HuH-7.5 (cell line): ENCODE data around the gene LRPAP1.
"Not testable (repeated sequence)": the region's sequence is repeated elsewhere in the genome, so short reads cannot be mapped to it uniquely, and the experiment has no call there.

Source experiments
- DNase-seq: peaks from one replicate; pipeline ENCODE4 v3.0.0; 2011; ENCODE audit warnings: low spot score

The LRPAP1 gene

GRCh38 chr4:3531879-3532750, at the start of gene LRPAP1:
Gene LRPAP1, minus strand, starts transcription at chr4:3532422. Its CDS starts 10 bp downstream, at chr4:3532412.
- peak; percentile 100 for DNase-seq

- DNase-seq = not testable (repeated sequence)
Measured at GRCh38 chr4:3581334-3582090, 49.3 kb upstream of the LRPAP1 start.

GRCh38 chr4:3580859-3581258, 48.6 kb upstream of the LRPAP1 start:
- DNase-seq = not testable (repeated sequence)

GRCh38 chr4:3578527-3579144, 46.4 kb upstream of the LRPAP1 start:
- DNase-seq = not testable (repeated sequence)

GRCh38 chr4:3578052-3578451, 45.8 kb upstream of the LRPAP1 start:
- DNase-seq = not testable (repeated sequence)

GRCh38 chr4:3577208-3577892, 45.1 kb upstream of the LRPAP1 start:
- DNase-seq = not testable (repeated sequence)

GRCh38 chr4:3576533-3577207, 44.4 kb upstream of the LRPAP1 start:
- DNase-seq = not testable (repeated sequence)

GRCh38 chr4:3575426-3576369, 43.5 kb upstream of the LRPAP1 start:
- DNase-seq = not testable (repeated sequence)

- DNase-seq = not testable (repeated sequence)
Measured at GRCh38 chr4:3574865-3575264, 42.6 kb upstream of the LRPAP1 start.

GRCh38 chr4:3574346-3574745, 42.1 kb upstream of the LRPAP1 start:
- DNase-seq = not testable (repeated sequence)

- DNase-seq = no peak
Measured at GRCh38 chr4:3573131-3573530, 40.9 kb upstream of the LRPAP1 start.

GRCh38 chr4:3572363-3572762, 40.1 kb upstream of the LRPAP1 start:
- no peak for DNase-seq

- no peak for DNase-seq
Measured at GRCh38 chr4:3571921-3572320, 39.7 kb upstream of the LRPAP1 start.

- DNase-seq = not testable (repeated sequence)
Measured at GRCh38 chr4:3570923-3571322, 38.7 kb upstream of the LRPAP1 start.

- not testable (repeated sequence) for DNase-seq
Measured at GRCh38 chr4:3569611-3570010, 37.4 kb upstream of the LRPAP1 start.

- not testable (repeated sequence) for DNase-seq
Measured at GRCh38 chr4:3566701-3567100, 34.5 kb upstream of the LRPAP1 start.

GRCh38 chr4:3566301-3566700, 34.1 kb upstream of the LRPAP1 start:
- not testable (repeated sequence) for DNase-seq

GRCh38 chr4:3564948-3565347, 32.7 kb upstream of the LRPAP1 start:
- not testable (repeated sequence) for DNase-seq

GRCh38 chr4:3563403-3563802, 31.2 kb upstream of the LRPAP1 start:
- DNase-seq = no peak

GRCh38 chr4:3562127-3562526, 29.9 kb upstream of the LRPAP1 start:
- not testable (repeated sequence) for DNase-seq
